ENCODE data around the gene GRK5.

The GRK5 gene

GRCh38 chr10:119256030-119256429 lies 48.7 kb downstream of the GRK5 start:
- TF ChIP-seq EZH2phosphoT487 (IDR thresholded peaks at IDR 0.05; ENCODE audit: low read length) = no peak
- no peak for TF ChIP-seq CTCF (IDR thresholded peaks at IDR 0.05; ENCODE audit: low read length)
- Histone ChIP-seq H2AFZ (ENCODE audit: low read length) (no peak overlapping the region), H3K79me2 (ENCODE audit: low read length) (no peaks in the 10 kb centered on the region), H3F3A (ENCODE audit: insufficient read depth, low read length) (no peaks in the 10 kb centered on the region), H3K4me3 (ENCODE audit: low read length) (no peak overlapping the region), H3K4me1 (ENCODE audit: low read length) (no peaks in the 10 kb centered on the region), H3K27me3 (replicated peaks; ENCODE audit: insufficient read depth, low read length) (no peaks in the 10 kb centered on the region), H3K27ac (ENCODE audit: low read length) (no peak overlapping the region), H3K36me3 (replicated peaks; ENCODE audit: insufficient read depth, low read length) (no peaks in the 10 kb centered on the region), H3K4me2 (ENCODE audit: low read depth, low read length) (no peak overlapping the region), H3K9me3 (replicated peaks; ENCODE audit: insufficient read depth, low read length) (no peaks in the 10 kb centered on the region), H4K20me1 (ENCODE audit: insufficient read depth, low read length) (no peaks in the 10 kb centered on the region), H3K9me2 (replicated peaks; ENCODE audit: insufficient read depth, low read length) (no peaks in the 10 kb centered on the region), H3K9ac (ENCODE audit: low read length) (no peak overlapping the region)
- DNase-seq = no peak

DNA sequence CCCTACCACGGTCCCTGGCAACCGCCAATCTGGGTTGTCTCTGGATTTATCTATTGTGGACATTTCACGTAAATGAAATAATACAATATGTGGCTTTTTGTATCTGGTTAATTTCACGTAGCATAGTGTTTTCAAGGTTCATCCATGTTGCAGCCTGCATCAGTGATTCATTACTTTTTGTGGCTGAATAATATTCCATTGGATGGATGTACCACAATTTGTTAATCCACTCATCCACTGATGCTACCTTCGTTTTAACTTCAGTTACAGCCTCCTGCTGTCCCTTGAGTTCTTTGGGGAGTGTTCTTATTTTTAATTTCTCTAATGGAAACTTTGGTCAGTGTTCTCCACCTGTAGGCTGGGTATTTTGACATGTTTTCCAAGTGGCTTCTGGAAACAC lies 49.5 kb downstream of the GRK5 start:
- Histone ChIP-seq H2AFZ (ENCODE audit: low read length) (no peak overlapping the region), H3K79me2 (ENCODE audit: low read length) (no peaks in the 10 kb centered on the region), H3K4me3 (ENCODE audit: low read length) (no peak overlapping the region)

GRCh38 chr10:119257899-119258419 lies 50.6 kb downstream of the GRK5 start:
- no peak overlapping the region for H3K4me2 ChIP-seq (ENCODE audit: low read depth, low read length)
- no peaks in the 10 kb centered on the region for H3K9me3 ChIP-seq (replicated peaks; ENCODE audit: insufficient read depth, low read length)
- no peaks in the 10 kb centered on the region for H3F3A ChIP-seq (ENCODE audit: insufficient read depth, low read length)
- H3K9ac ChIP-seq (ENCODE audit: low read length) = no peak overlapping the region
- H3K27me3 ChIP-seq (replicated peaks; ENCODE audit: insufficient read depth, low read length) = no peaks in the 10 kb centered on the region
- DNase-seq = no peak
- H3K9me2 ChIP-seq (replicated peaks; ENCODE audit: insufficient read depth, low read length) = no peaks in the 10 kb centered on the region
- H3K36me3 ChIP-seq (replicated peaks; ENCODE audit: insufficient read depth, low read length) = no peaks in the 10 kb centered on the region
- H3K4me3 ChIP-seq (ENCODE audit: low read length) = no peak overlapping the region
- H4K20me1 ChIP-seq (ENCODE audit: insufficient read depth, low read length) = no peaks in the 10 kb centered on the region
- H2AFZ ChIP-seq (ENCODE audit: low read length) = no peak overlapping the region
- H3K27ac ChIP-seq (ENCODE audit: low read length) = no peak overlapping the region
- no peaks in the 10 kb centered on the region for H3K79me2 ChIP-seq (ENCODE audit: low read length)
- H3K4me1 ChIP-seq (ENCODE audit: low read length) = no peaks in the 10 kb centered on the region
- TF ChIP-seq CTCF (IDR thresholded peaks at IDR 0.05; ENCODE audit: low read length) (no peak), EZH2 (optimal IDR thresholded peaks at IDR 0.05; ENCODE audit: low read depth, low read length) (no peak), EZH2phosphoT487 (IDR thresholded peaks at IDR 0.05; ENCODE audit: low read length) (no peak)

More for the DNA sequence above, 49.5 kb downstream of the GRK5 start:
- H3K27me3 ChIP-seq (replicated peaks; ENCODE audit: insufficient read depth, low read length) = no peaks in the 10 kb centered on the region
- no peak for TF ChIP-seq EZH2phosphoT487 (IDR thresholded peaks at IDR 0.05; ENCODE audit: low read length)
- TF ChIP-seq EZH2 (optimal IDR thresholded peaks at IDR 0.05; ENCODE audit: low read depth, low read length) = no peak
- TF ChIP-seq CTCF (IDR thresholded peaks at IDR 0.05; ENCODE audit: low read length) = no peak
- no peak for DNase-seq
- H3K4me2 ChIP-seq (ENCODE audit: low read depth, low read length) = no peak overlapping the region
- H3F3A ChIP-seq (ENCODE audit: insufficient read depth, low read length) = no peaks in the 10 kb centered on the region
- no peak overlapping the region for H3K9ac ChIP-seq (ENCODE audit: low read length)
- H4K20me1 ChIP-seq (ENCODE audit: insufficient read depth, low read length) = no peaks in the 10 kb centered on the region
- no peaks in the 10 kb centered on the region for H3K4me1 ChIP-seq (ENCODE audit: low read length)
- H3K9me3 ChIP-seq (replicated peaks; ENCODE audit: insufficient read depth, low read length) = no peaks in the 10 kb centered on the region
- H3K36me3 ChIP-seq (replicated peaks; ENCODE audit: insufficient read depth, low read length) = no peaks in the 10 kb centered on the region
- no peak overlapping the region for H3K27ac ChIP-seq (ENCODE audit: low read length)
- H3K9me2 ChIP-seq (replicated peaks; ENCODE audit: insufficient read depth, low read length) = no peaks in the 10 kb centered on the region

Measured in MM.1S (cell line).